HG02973 (cell line): ENCODE data around the gene MAG.
A peak's percentile ranks its signal among the peaks of the same experiment; 100 is the strongest.

ENCODE experiments used
- ATAC-seq: cut with Tn5 transposase; IDR thresholded peaks from one replicate; pipeline ENCODE4 v1.9.1; 2021; ENCODE audit warnings: moderate library complexity; ENCODE audit not compliant: unreplicated experiment

The MAG gene

GRCh38 chr19:35265126-35265899, 26.6 kb upstream of the MAG start:
- no peak for ATAC-seq

GRCh38 chr19:35265900-35266519, 26.0 kb upstream of the MAG start:
- ATAC-seq: no peak

- ATAC-seq: no peak
Observed at GRCh38 chr19:35266520-35267352, 25.2 kb upstream of the MAG start.

- no peak for ATAC-seq
Observed at GRCh38 chr19:35267353-35267817, 24.6 kb upstream of the MAG start.

- peak; percentile 48 for ATAC-seq
Observed at GRCh38 chr19:35267818-35268535, 24.0 kb upstream of the MAG start.

- ATAC-seq: peak; percentile 11
Observed at GRCh38 chr19:35268536-35269437, 23.2 kb upstream of the MAG start, which contains the start of gene USF2. Gene USF2, plus strand, starts transcription at chr19:35268962. Its CDS starts 140 bp downstream, at chr19:35269102.

- peak; percentile 48 for ATAC-seq
Observed at GRCh38 chr19:35269438-35270117, 22.4 kb upstream of the MAG start.

GRCh38 chr19:35270381-35270811, 21.6 kb upstream of the MAG start:
- no peak for ATAC-seq

GRCh38 chr19:35271546-35271945, 20.4 kb upstream of the MAG start:
- ATAC-seq: no peak

GRCh38 chr19:35272122-35272719, 19.7 kb upstream of the MAG start:
- no peak for ATAC-seq

GRCh38 chr19:35272954-35273649, 18.9 kb upstream of the MAG start:
- no peak for ATAC-seq

GRCh38 chr19:35273686-35274259, 18.2 kb upstream of the MAG start:
- ATAC-seq: no peak

- no peak for ATAC-seq
Observed at GRCh38 chr19:35274323-35274722, 17.6 kb upstream of the MAG start.

GRCh38 chr19:35276706-35277281, 15.2 kb upstream of the MAG start:
- no peak for ATAC-seq

- ATAC-seq: no peak
Observed at GRCh38 chr19:35278578-35279284, 13.2 kb upstream of the MAG start.

- ATAC-seq: no peak
Observed at GRCh38 chr19:35279374-35279773, 12.6 kb upstream of the MAG start.
